Cardiac muscle cell (in vitro differentiated cells and primary cell): ENCODE results near the gene DRP2. TPM values are rescaled to one million over a fixed set of nuclear protein-coding genes. Genes with fewer than 3 reads are reported as not detected.

ENCODE experiments used
- DNase-seq, 2 donors: peaks; one replicate each; pipeline versions ENCODE4 v3.0.0 to v3.0.0-alpha.2; 2010 to 2017; ENCODE audit warnings: low read depth in 1 of 2, low spot score in 1 of 2
- H3K27ac ChIP-seq: fragments of 200-600 bp; sonication (generic); 2 replicates; pipeline ENCODE4 v1.5.1; 2016
- H3K27me3 ChIP-seq: fragments of 200-600 bp; sonication (generic); 2 replicates; pipeline ENCODE4 v1.6.0; 2016; ENCODE audit warnings: control low read depth
- H3K36me3 ChIP-seq: fragments of 200-600 bp; sonication (generic); 2 replicates; pipeline ENCODE4 v1.5.1; 2016; ENCODE audit warnings: control low read depth
- H3K4me1 ChIP-seq: fragments of 200-600 bp; sonication (generic); 2 replicates; pipeline ENCODE4 v1.8.1; 2017; ENCODE audit warnings: low read depth, mild to moderate bottlenecking, mixed run types
- H3K4me3 ChIP-seq: fragments of 200-600 bp; sonication (generic); 2 replicates; pipeline ENCODE4 v1.5.1; 2016; ENCODE audit warnings: mild to moderate bottlenecking
- H3K9me3 ChIP-seq: fragments of 200-600 bp; sonication (generic); 2 replicates; pipeline ENCODE4 v1.5.1; 2017; ENCODE audit warnings: low read depth, mild to moderate bottlenecking, control low read depth
- CTCF ChIP-seq: IDR thresholded peaks from 2 replicates; pipeline ENCODE4 v1.5.1; 2012; ENCODE audit warnings: low read depth, mild to moderate bottlenecking, low read length
- polyA plus RNA-seq: library from polyadenylated mRNA; unstranded; fragments of >200 nt; fragmentation: Nextera tagmentation; extraction: Ambion mirVana; gene quantifications from 2 replicates; pipeline ENCODE4 v1.2.1, GENCODE V29; 2016
- total RNA-seq: library from RNA; depleted of rRNA; stranded (reverse); fragments of >200 nt; gene quantifications from 2 replicates; pipeline ENCODE4 v1.2.3, GENCODE V29; 2016

Gene DRP2
- total and polyA plus RNA-seq, 2 experiments from 2014 or later: 0.20 to 1.3 TPM

- no peak for TF ChIP-seq CTCF
- Histone ChIP-seq H3K27ac (no peak overlapping the region), H3K36me3 (no peaks in the 10 kb centered on the region), H3K4me1 (no peaks in the 10 kb centered on the region), H3K27me3 (no peaks in the 10 kb centered on the region), H3K4me3 (no peak overlapping the region), H3K9me3 (no peaks in the 10 kb centered on the region)
- DNase-seq: no peak
Measured at GRCh38 chrX:101210630-101211029, 9.0 kb upstream of the DRP2 start.

GRCh38 chrX:101217689-101218088 is 1.9 kb upstream of the DRP2 start:
- no peaks in the 10 kb centered on the region for H3K9me3 ChIP-seq
- H3K27ac ChIP-seq: no peak overlapping the region
- no peak overlapping the region for H3K4me3 ChIP-seq
- TF ChIP-seq CTCF: no peak
- no peak for DNase-seq
- no peaks in the 10 kb centered on the region for H3K4me1 ChIP-seq
- H3K36me3 ChIP-seq: no peaks in the 10 kb centered on the region
- no peaks in the 10 kb centered on the region for H3K27me3 ChIP-seq

GRCh38 chrX:101219864-101220346 is 319 bp downstream of the DRP2 start:
- Histone ChIP-seq H3K27me3 (no peaks in the 10 kb centered on the region), H3K27ac (no peak overlapping the region), H3K4me1 (no peaks in the 10 kb centered on the region), H3K36me3 (no peaks in the 10 kb centered on the region), H3K4me3 (no peak overlapping the region), H3K9me3 (no peaks in the 10 kb centered on the region)
- no peak for TF ChIP-seq CTCF
- peak; percentile 22 to 66 for DNase-seq

GRCh38 chrX:101220662-101221260 is 1.2 kb downstream of the DRP2 start:
- TF ChIP-seq CTCF: no peak
- peak overlapping the region; percentile 28 for H3K27ac ChIP-seq
- peak in 1 of 2 donors; percentile 24 for DNase-seq
- H3K4me3 ChIP-seq: no peak overlapping the region
- H3K36me3 ChIP-seq: no peaks in the 10 kb centered on the region
- no peaks in the 10 kb centered on the region for H3K9me3 ChIP-seq
- no peaks in the 10 kb centered on the region for H3K27me3 ChIP-seq
- no peaks in the 10 kb centered on the region for H3K4me1 ChIP-seq

GRCh38 chrX:101223226-101223625 is 3.6 kb downstream of the DRP2 start:
- no peaks in the 10 kb centered on the region for H3K27me3 ChIP-seq
- no peak for DNase-seq
- no peak for TF ChIP-seq CTCF

GRCh38 chrX:101229170-101229569 is 9.6 kb downstream of the DRP2 start:
- no peaks in the 10 kb centered on the region for H3K36me3 ChIP-seq
- H3K4me1 ChIP-seq: no peaks in the 10 kb centered on the region
- H3K9me3 ChIP-seq: no peaks in the 10 kb centered on the region
- peak in 1 of 2 donors; percentile 56 for DNase-seq
- no peaks in the 10 kb centered on the region for H3K27me3 ChIP-seq
- no peak for TF ChIP-seq CTCF
- H3K4me3 ChIP-seq: no peak overlapping the region
- H3K27ac ChIP-seq: no peak overlapping the region

More at GRCh38 chrX:101223226-101223625, 3.6 kb downstream of the DRP2 start:
- H3K27ac ChIP-seq: no peak overlapping the region
- H3K4me3 ChIP-seq: no peak overlapping the region
- H3K4me1 ChIP-seq: no peaks in the 10 kb centered on the region
- H3K9me3 ChIP-seq: no peaks in the 10 kb centered on the region
- no peaks in the 10 kb centered on the region for H3K36me3 ChIP-seq
